ENCODE data around the gene CAPN9. TPM values are rescaled to one million over a fixed set of nuclear protein-coding genes. Genes with fewer than 3 reads are reported as not detected.
"Not testable (repeated sequence)": the region's sequence is repeated elsewhere in the genome, so short reads cannot be mapped to it uniquely, and the experiment has no call there.

CAPN9 gene
- not detected for total RNA-seq

DNA sequence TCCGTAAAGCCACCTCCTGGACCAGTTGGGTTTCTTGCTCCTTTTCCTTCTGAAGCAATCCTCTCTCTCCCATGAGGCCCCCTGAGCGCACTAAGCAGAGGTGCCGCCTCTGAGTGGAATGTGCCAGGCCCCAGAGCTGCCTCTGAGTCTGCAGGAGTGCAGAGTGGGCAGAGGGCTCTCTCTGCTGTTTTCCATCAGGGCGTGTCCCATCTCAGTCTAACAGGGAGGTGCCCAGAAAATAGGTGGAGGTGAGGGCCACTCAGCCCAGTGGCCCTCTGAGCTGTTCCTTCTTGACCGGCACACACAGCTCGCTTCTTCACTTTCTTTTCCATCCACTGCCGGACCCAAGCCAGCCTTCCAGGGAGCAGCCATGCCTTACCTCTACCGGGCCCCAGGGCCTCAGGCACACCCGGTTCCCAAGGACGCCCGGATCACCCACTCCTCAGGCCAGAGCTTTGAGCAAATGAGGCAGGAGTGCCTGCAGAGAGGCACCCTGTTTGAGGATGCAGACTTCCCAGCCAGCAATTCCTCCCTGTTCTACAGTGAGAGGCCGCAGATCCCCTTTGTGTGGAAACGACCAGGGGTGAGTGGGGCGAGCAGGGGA is at the start of gene CAPN9:
Gene CAPN9 (plus strand): TSS at position 262 of the 604 bp plus-strand sequence. CDS start 109 bp downstream, at position 371.
- DNase-seq = no peak

- DNase-seq = no peak
Observed at GRCh38 chr1:230698130-230698529, 49.1 kb upstream of the CAPN9 start.

GRCh38 chr1:230698964-230699363 is 48.2 kb upstream of the CAPN9 start:
- DNase-seq = not testable (repeated sequence)

GRCh38 chr1:230699716-230700115 is 47.5 kb upstream of the CAPN9 start:
- DNase-seq = no peak

DNA sequence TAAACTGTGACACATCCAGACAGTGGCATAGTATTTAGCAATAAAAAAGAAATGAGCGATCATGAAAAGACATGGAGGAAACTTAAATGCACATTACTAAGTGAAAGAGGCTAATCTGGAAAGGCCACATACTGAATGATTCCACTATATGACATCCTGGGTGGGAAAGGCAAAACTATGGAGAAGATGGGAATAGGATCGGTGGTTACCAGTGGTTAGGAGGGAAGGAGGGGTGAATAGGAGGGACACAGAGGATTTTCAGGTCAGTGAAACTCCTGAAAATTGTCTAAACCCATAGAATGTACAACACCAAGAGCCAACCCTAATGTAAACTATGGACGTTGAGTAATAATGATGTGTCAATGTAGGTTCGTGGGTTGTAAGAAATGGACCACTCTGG is 47.1 kb upstream of the CAPN9 start:
- DNase-seq = no peak

DNA sequence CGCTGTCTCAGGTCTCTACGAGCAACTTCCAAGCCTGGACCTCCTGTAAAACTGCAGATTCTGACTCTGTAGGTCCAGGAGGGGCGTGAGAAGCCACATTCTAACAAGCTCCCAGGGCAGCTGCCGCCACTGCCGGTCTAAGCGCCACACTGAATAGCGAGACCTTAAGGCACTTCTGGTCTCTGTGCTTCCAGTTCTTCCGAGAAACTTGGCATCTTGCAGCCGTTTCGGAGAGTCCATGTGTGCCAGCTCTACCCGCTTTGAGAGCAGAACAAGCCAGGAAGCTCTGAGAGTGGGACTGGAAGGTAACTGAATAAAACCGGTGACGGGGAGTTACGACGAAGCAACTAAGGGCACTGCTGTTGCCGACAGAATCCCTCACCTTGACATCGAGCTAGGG is 45.8 kb upstream of the CAPN9 start:
- DNase-seq = no peak

GRCh38 chr1:230701895-230702768 is 45.1 kb upstream of the CAPN9 start:
- DNase-seq = no peak

DNA sequence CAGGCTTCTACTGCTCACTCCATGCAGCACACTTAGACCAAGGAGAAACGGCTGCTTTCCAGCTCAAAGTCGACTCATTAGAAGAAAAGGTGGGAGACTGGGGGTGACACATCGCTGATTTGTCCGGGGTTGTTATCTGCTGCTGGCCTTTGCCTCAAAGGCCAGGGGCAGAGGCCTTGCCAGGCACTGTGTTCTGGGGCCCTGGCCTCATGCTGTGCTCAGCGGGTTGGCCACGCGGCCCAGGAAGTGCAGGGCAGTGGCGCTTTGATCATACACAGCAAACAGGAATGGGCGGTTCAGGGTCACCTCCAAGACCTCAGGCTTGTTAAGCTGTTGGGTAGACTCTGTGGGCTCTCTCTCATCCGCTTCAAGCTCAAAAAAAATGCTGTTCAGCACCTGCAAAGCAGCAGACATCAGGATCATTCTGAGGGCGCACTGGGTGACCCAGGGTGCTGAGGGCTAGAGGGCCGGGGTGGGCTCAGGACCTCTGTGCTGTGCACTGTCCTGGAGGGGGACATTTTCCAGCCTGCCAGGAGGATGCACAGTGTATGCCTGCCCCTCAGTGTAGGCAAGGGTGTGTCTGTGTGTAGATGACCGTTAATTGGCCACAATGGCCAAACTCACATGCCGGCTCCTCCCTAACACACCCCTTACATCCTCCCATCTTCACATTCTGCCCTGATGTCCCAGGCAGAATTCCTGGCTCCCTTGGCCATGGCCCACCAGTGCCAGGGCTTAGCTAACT is 44.1 kb upstream of the CAPN9 start:
- no peak for DNase-seq

DNA sequence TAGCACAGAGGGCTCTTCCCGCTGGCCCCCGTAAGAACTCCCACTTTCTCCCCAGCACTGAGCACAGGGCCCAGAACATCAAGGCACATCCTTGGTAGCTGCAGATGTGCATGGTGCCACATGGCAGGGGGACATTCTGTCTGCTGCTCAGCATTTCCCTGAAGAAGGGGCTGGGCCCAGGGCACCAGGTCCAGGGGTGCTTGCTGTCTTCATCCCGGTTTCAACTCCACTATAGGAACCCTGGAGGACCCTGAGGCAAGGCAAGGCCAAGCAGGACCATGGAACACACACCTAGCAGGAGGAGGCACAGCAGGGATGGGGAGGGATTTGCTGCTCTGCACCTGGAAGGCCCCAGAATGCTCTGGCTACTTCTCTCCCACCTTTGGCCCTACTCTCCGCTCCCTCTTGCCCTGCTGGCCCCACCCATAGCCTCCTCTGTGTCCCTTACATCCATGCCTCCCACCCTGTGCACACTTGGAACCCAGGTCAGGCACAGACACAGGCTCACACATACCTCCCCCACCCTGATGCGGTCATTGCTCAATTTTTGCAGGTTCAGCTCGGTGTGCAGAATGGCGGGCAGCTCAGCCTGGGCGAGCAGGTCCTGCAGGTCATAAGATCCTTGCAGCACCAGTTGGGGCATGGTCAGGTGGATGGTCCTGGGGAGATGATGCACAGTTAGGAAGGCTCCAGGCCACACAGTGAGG is 43.4 kb upstream of the CAPN9 start:
- no peak for DNase-seq

- no peak for DNase-seq
Observed at GRCh38 chr1:230704830-230705229, 42.4 kb upstream of the CAPN9 start.

DNA sequence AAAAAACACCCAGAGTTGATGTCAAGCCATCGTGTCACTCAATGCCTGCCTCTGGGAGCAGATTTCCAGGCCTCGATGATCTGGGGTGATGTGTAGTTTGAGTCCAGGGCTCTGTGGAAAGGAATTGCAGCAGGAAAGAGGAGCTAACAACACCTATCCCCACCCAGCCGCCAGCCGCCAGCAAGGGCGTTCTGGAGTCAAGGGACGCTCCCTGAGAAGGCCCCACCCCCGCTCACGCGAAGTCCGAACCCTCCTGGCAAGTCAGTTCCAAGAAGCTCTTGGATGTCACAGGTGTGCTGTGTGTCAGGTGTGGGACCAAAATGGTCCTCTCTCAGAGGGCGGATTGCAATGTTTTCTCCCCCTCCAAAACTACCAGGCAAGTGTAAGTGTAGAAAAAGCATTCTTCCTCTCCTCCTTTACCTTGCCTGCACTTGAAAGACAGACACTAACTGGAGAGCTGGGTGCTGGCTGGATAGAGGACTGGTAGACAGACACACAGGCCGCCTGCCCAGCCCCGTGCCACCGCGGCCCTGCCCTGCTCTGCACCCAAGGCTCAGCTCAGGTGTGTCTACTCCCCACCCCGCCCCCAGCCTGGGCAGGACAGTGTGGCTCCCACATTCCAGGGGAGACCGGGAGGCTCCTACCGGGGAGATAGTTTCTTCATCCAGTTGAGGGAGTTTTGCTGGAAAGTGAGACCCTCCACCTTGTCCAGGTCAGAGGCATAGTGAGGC is 41.7 kb upstream of the CAPN9 start:
- DNase-seq = no peak

GRCh38 chr1:230706020-230706699 is 41.0 kb upstream of the CAPN9 start:
- no peak for DNase-seq

GRCh38 chr1:230706887-230707731 is 40.1 kb upstream of the CAPN9 start:
- no peak for DNase-seq

DNA sequence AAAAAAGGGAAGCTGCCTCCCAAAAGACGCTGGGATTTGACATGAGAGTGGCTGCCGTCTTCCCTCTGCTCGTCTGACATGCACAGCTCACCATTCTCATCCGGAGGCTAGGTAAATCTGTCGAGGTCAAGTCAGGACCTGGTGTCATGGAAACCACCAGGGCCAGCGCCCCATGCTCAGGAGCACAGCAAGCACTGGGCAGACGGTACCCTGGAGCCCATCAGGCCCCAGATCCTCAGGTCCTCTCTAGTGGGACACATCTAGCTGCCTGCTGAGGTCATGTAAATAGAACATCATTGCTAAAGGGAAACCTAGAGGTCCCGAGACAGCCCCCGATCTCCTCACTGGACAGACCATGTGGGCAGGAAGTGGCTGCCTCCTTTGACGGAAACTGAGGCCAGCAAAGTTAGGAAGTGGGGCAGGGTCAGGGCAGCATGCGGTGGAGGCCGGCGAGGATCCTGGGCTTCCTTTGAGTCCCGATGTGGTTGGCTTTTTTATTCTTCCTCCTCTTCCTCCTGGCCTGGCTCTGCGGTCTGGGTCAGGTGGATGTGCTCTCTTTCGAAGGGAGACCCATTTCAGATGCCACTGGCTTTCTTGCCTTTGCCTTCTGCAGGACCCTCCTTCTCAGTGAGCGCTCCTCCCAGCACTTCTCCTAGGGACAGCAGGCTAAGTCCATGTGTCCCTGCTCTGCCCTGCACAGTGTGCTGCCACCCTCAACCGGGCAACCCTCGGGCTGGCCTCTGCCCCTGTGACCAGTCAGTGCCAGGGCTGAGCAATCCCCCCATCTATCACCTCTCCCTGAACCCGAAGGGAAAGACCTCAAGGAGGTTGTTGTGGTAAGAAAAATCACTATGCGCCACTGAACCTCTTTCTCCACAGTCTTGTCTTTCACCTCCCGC is 39.2 kb upstream of the CAPN9 start:
- no peak for DNase-seq

DNA sequence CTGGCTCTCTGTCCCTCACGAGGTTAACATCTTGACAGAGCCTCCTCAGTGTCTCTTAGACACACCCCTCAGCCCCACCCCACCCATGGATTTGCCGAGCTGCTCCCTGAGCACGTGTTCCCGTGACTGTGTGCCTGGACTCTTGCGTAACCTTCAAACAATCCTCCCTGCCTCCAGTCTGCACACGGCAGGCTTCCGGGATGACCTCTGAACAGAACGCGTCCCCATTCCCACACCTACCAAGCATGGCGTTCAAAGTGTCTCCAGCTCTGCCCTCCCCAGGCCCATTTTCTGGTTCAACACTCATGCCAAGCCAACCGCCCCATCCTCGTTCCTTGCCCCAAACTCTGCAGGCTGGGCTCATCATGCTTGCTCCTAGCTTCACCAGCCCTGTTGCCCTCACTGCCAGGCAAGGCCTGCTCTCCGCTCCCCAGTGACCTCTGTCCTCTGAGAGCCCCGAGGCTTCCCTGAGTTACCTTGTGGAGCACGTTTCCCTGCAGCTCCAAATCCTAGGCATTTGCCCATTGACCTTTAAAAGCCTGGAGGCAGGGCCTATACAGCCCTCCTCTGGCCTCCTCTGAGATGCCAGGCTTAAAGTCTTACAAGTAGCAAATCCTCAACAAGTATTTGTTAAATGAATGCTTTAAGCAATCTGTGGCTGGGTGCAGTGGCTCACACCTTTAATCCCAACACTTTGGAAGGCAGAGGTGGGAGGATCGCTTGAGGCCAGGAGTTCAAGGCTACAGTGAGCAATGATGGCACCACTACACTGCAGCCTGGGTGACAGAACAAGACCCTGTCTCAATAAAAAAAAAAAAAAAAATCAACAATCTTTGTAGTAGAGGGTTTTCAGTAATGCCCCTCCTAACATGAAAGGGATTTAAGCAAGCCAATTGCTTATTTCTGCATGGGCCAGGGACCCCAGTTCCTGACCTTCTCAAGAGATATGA is 38.3 kb upstream of the CAPN9 start:
- no peak for DNase-seq

GRCh38 chr1:230709619-230710542 is 37.3 kb upstream of the CAPN9 start:
- no peak for DNase-seq

DNA sequence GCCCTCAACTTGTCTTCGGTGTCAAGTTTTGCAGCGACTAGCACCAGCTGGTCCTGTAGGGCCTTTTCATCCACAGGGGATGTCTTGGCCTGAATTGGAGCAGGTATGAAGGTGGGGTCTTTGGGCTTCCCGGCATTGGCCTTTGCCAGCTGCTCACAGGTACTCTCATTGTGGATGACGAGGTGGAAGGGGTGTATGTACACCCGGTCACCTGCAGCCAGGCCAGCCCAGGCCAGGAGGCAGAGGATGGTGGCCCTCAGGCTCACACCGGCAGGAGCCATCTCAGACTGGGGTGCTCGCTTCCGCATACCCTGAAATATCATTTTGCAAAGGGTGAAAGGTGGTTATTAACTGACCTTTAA is 36.7 kb upstream of the CAPN9 start:
- DNase-seq = no peak

Data from effector CD4-positive, alpha-beta T cell (primary cell).